ENCODE results near the gene GPX1. TPM values are rescaled to one million over a fixed set of nuclear protein-coding genes. Genes with fewer than 3 reads are reported as not detected.
"Not testable (repeated sequence)": the region's sequence is repeated elsewhere in the genome, so short reads cannot be mapped to it uniquely, and the experiment has no call there.

The GPX1 gene
- total RNA-seq, 1 experiment from 2014 or later, result 589 TPM

DNA sequence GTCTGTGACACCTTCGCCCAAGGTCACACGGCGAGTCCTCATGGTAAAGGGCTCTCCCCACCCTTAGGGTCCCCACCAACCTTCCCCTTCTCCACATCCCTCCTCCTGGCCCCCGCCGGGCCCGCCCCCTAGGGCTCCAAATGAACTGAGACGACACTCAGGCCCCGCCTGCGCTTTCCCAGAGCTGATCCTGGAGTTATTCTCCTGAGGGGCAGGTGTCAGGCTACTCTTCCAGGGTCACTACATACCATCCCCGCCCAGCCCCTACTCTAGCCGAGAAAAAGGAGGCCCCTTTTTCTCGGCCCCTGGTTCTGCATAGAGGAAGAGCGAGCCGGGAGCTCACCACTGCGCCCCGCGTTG, 18.6 kb downstream of the GPX1 start:
- peak overlapping the region; percentile 87 for H3K27ac Mint-ChIP-seq (ENCODE audit: low read depth, unreplicated experiment)
- BruUV-seq (replicated peaks), result no TSS peak
- peaks cover 16% of the 10 kb centered on the region for H3K4me1 Mint-ChIP-seq (ENCODE audit: insufficient read depth, unreplicated experiment)
- H3K36me3 Mint-ChIP-seq (ENCODE audit: insufficient read depth, unreplicated experiment), result peaks cover 20% of the 10 kb centered on the region
- ChIA-PET POLR2A (interaction anchor here (0.6 to 3.5 kb wide), 28 partner anchors 8 to 1864 kb away, joined by 3 to 74 read pairs (median 7); partner anchors contain the start of genes ARIH2, DAG1, GPX1 and IMPDH2), CTCF (interaction anchor here (0.6 to 2.1 kb wide), 19 partner anchors 12 to 227 kb away, joined by 3 to 12 read pairs (median 5); partner anchors contain the start of gene CCDC71)
- TF ChIP-seq CTCF (IDR thresholded peaks at IDR 0.05; ENCODE audit: unreplicated experiment), result no peak
- no peak for DNase-seq (ENCODE audit: unreplicated experiment)
- peak overlapping the region; percentile 96 for H3K4me3 Mint-ChIP-seq (ENCODE audit: unreplicated experiment)
- no peaks in the 10 kb centered on the region for H3K27me3 Mint-ChIP-seq (ENCODE audit: insufficient read depth, unreplicated experiment)
- intact Hi-C loops (cut with micrococcal nuclease), result no loop called here
- H3K9me3 Mint-ChIP-seq (ENCODE audit: unreplicated experiment), result no peaks in the 10 kb centered on the region

DNA sequence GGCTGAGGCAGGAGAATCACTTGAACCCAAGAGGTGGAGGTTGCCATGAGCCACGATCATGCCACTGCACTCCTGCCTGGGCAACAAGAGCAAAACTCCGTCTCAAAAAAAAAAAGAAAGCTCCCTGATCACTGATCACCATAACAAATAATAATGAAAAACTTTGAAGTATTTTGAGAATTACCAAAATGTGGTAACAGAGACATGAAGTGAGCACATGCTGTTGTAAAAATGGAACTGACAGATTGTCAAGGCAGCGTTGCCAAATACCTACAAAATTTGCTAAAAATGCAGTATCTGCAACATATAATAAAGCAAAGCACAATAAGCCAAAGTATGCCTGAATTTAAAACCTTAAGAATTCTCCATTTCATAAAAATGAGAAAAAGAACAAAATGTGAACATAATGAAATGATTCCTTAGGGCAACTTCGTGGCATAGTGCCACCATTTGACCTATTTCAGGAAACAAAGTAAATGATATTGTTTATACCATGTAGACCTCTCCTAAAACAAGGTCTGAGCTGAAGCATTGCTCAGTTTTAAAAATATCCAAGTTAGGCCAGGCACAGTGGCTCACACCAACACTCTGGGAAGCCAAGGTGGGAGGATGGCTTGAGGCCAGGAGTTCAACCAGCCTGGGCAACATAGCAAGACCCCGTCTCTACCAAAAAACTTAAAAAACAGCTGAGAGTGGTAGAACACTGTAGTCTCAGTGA, 24.1 kb downstream of the GPX1 start:
- no peak for TF ChIP-seq CTCF (IDR thresholded peaks at IDR 0.05; ENCODE audit: unreplicated experiment)
- ChIA-PET POLR2A (no interaction called here), CTCF (interaction anchor here (2.0 kb wide), 1 partner anchor 115 kb away, joined by 5 read pairs; no protein-coding TSS in a partner anchor)
- no peaks in the 10 kb centered on the region for H3K9me3 Mint-ChIP-seq (ENCODE audit: unreplicated experiment)
- no peak overlapping the region for H3K4me3 Mint-ChIP-seq (ENCODE audit: unreplicated experiment)
- no peak overlapping the region for H3K27ac Mint-ChIP-seq (ENCODE audit: low read depth, unreplicated experiment)
- intact Hi-C loops (cut with micrococcal nuclease), result no loop called here
- H3K27me3 Mint-ChIP-seq (ENCODE audit: insufficient read depth, unreplicated experiment), result no peaks in the 10 kb centered on the region
- H3K36me3 Mint-ChIP-seq (ENCODE audit: insufficient read depth, unreplicated experiment), result peaks cover 72% of the 10 kb centered on the region
- H3K4me1 Mint-ChIP-seq (ENCODE audit: insufficient read depth, unreplicated experiment), result peaks cover 1% of the 10 kb centered on the region
- DNase-seq (ENCODE audit: unreplicated experiment), result no peak
- no TSS peak for BruUV-seq (replicated peaks)

GRCh38 chr3:49333091-49333490, 25.1 kb downstream of the GPX1 start:
- Mint-ChIP-seq H3K27me3 (ENCODE audit: insufficient read depth, unreplicated experiment) (no peaks in the 10 kb centered on the region), H3K4me1 (ENCODE audit: insufficient read depth, unreplicated experiment) (no peaks in the 10 kb centered on the region), H3K9me3 (ENCODE audit: unreplicated experiment) (no peaks in the 10 kb centered on the region), H3K4me3 (ENCODE audit: unreplicated experiment) (no peak overlapping the region), H3K36me3 (ENCODE audit: insufficient read depth, unreplicated experiment) (peaks cover 73% of the 10 kb centered on the region), H3K27ac (ENCODE audit: low read depth, unreplicated experiment) (no peak overlapping the region)
- DNase-seq (ENCODE audit: unreplicated experiment), result peak; percentile 50
- ChIA-PET POLR2A (no interaction called here), CTCF (interaction anchor here (0.5 kb wide), 1 partner anchor 115 kb away, joined by 3 read pairs; no protein-coding TSS in a partner anchor)
- intact Hi-C loops (cut with micrococcal nuclease), result no loop called here
- TF ChIP-seq CTCF (IDR thresholded peaks at IDR 0.05; ENCODE audit: unreplicated experiment), result no peak
- BruUV-seq (replicated peaks), result no TSS peak

GRCh38 chr3:49329186-49329585, 29.0 kb downstream of the GPX1 start:
- TF ChIP-seq CTCF (IDR thresholded peaks at IDR 0.05; ENCODE audit: unreplicated experiment), result no peak
- Mint-ChIP-seq H3K27me3 (ENCODE audit: insufficient read depth, unreplicated experiment) (no peaks in the 10 kb centered on the region), H3K27ac (ENCODE audit: low read depth, unreplicated experiment) (no peak overlapping the region), H3K9me3 (ENCODE audit: unreplicated experiment) (no peaks in the 10 kb centered on the region), H3K36me3 (ENCODE audit: insufficient read depth, unreplicated experiment) (peaks cover 88% of the 10 kb centered on the region), H3K4me3 (ENCODE audit: unreplicated experiment) (no peak overlapping the region), H3K4me1 (ENCODE audit: insufficient read depth, unreplicated experiment) (no peaks in the 10 kb centered on the region)
- no TSS peak for BruUV-seq (replicated peaks)
- no peak for DNase-seq (ENCODE audit: unreplicated experiment)
- CTCF ChIA-PET, result interaction anchor here (0.7 to 0.8 kb wide), 2 partner anchors 8 to 19 kb away, joined by 3 read pairs; no protein-coding TSS in a partner anchor
- intact Hi-C loops (cut with micrococcal nuclease), result no loop called here
- POLR2A ChIA-PET, result interaction anchor here (0.5 to 1.2 kb wide), 3 partner anchors 28 to 236 kb away, joined by 3 to 4 read pairs (median 3); partner anchors contain the start of gene QRICH1

DNA sequence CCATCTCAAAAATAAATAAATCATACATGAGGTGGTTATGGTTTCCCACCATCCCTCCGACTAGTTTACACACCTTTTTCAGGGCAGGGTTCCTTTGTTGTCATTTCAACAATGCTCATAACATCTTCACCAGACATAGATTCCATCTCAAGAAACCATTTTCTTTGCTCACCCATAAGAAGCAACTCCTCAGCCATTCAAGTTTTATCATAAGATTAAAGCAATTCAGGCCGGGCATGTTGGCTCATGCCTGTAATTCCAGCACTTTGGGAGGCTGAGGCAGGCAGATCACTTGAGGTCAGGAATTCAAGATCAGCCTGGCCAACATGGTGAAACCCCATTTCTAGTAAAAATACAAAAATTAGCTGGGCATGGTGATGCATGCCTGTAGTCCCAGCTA, 29.8 kb downstream of the GPX1 start:
- H3K9me3 Mint-ChIP-seq (ENCODE audit: unreplicated experiment); BruUV-seq (replicated peaks); H3K27ac Mint-ChIP-seq (ENCODE audit: low read depth, unreplicated experiment); intact Hi-C loops (cut with micrococcal nuclease); H3K4me1 Mint-ChIP-seq (ENCODE audit: insufficient read depth, unreplicated experiment); H3K27me3 Mint-ChIP-seq (ENCODE audit: insufficient read depth, unreplicated experiment); H3K4me3 Mint-ChIP-seq (ENCODE audit: unreplicated experiment); DNase-seq (ENCODE audit: unreplicated experiment): not testable (repeated sequence)
- CTCF ChIA-PET, result interaction anchor here (0.7 to 0.8 kb wide), 2 partner anchors 9 to 18 kb away, joined by 3 read pairs; no protein-coding TSS in a partner anchor
- POLR2A ChIA-PET, result interaction anchor here (1.0 to 1.2 kb wide), 2 partner anchors 29 to 235 kb away, joined by 3 read pairs; partner anchors contain the start of gene QRICH1
- H3K36me3 Mint-ChIP-seq (ENCODE audit: insufficient read depth, unreplicated experiment), result peaks cover 88% of the 10 kb centered on the region
